GM06990 (cell line): ENCODE data around the gene SLC5A4.

Experiments
- DNase-seq: peaks from one replicate; pipeline ENCODE4 v3.0.0-alpha.2; 2011; ENCODE audit not compliant: insufficient read length; ENCODE audit errors: extremely low read depth
- H3K27me3 ChIP-seq: replicated peaks from 2 replicates; pipeline ENCODE4 v1.6.0; 2011; ENCODE audit warnings: low read length; ENCODE audit not compliant: control insufficient read depth, insufficient read depth
- H3K36me3 ChIP-seq: 2 replicates; pipeline ENCODE4 v1.5.1; 2011; ENCODE audit warnings: low read length; ENCODE audit not compliant: control insufficient read depth, insufficient read depth
- H3K4me3 ChIP-seq: replicated peaks from 2 replicates; pipeline ENCODE4 v1.5.1; 2011; ENCODE audit warnings: low read depth, mild to moderate bottlenecking, control low read depth, low read length
- TF ChIP-seq, protein P1 (sequence below): IDR thresholded peaks from 2 replicates; pipeline ENCODE4 v1.5.1; 2011; ENCODE audit warnings: low read length, control low read depth, mild to moderate bottlenecking, inconsistent platforms; ENCODE audit not compliant: insufficient read depth, poor library complexity, severe bottlenecking

SLC5A4 gene

DNA sequence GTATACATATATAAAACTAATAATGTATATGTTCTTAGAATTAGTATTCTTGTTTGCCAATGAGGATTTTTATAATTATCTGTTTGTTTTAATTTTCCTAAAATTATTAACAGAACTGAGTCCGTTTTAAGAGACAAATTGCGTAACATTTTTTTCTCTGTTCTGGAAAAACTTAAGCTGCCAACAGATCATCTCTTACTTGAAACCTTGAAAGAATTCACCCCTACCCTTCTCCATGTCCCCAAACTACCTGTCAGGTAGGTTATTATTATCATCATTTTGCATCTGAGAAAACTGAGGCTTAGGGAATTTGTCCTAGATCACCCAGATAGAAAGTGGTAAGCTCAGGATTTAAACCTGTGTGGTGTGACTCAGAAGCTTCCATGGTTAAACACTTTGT lies 14.7 kb downstream of the SLC5A4 start:
- TF ChIP-seq, protein P1, sequence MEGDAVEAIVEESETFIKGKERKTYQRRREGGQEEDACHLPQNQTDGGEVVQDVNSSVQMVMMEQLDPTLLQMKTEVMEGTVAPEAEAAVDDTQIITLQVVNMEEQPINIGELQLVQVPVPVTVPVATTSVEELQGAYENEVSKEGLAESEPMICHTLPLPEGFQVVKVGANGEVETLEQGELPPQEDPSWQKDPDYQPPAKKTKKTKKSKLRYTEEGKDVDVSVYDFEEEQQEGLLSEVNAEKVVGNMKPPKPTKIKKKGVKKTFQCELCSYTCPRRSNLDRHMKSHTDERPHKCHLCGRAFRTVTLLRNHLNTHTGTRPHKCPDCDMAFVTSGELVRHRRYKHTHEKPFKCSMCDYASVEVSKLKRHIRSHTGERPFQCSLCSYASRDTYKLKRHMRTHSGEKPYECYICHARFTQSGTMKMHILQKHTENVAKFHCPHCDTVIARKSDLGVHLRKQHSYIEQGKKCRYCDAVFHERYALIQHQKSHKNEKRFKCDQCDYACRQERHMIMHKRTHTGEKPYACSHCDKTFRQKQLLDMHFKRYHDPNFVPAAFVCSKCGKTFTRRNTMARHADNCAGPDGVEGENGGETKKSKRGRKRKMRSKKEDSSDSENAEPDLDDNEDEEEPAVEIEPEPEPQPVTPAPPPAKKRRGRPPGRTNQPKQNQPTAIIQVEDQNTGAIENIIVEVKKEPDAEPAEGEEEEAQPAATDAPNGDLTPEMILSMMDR = no peak
- DNase-seq = no peak
- Histone ChIP-seq H3K36me3 (no peaks in the 10 kb centered on the region), H3K4me3 (no peak overlapping the region), H3K27me3 (no peaks in the 10 kb centered on the region)

DNA sequence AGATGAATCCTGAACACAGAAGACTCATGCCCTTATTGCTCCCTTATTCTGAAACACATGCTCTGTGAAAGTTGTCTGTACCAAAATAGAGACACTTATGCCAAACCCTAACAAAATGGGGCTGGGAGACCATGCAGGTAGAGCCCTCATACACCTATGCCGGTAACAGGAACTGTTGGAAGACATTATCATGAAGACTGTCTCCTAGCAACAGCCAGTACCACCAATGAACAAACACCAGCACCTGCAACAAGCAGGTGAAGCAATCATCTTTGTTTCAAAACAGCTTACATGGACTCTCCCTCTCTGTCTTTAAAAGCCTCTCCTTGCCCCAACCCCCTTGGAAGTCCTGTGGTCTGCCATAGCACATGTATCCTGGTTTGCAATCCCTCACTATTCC lies 17.2 kb downstream of the SLC5A4 start:
- Histone ChIP-seq H3K4me3 (no peak overlapping the region), H3K36me3 (no peaks in the 10 kb centered on the region), H3K27me3 (no peaks in the 10 kb centered on the region)
- TF ChIP-seq, protein P1 = no peak
- DNase-seq = no peak

- no peak for DNase-seq
These were observed 18.2 kb downstream of the SLC5A4 start for GRCh38 chr22:32236970-32237369.

DNA sequence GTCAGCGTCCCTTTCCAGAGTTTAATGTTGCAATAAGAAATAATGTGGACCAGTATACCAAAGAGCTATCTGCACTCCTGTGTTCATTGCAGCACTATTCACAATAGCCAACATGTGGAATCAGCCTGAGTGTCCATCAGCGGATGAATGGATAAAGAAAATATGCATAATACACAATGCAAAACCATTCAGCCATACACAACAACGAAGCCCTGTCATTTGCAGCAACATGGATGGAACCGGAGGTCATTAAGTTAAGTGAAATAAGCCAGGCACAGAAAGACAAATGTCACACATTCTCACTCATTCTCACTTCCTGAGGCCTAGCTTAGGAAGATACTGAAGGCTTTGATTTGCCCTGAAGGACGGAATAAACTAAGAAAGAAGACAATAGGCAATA lies 22.1 kb downstream of the SLC5A4 start:
- Histone ChIP-seq H3K4me3 (no peak overlapping the region), H3K36me3 (no peaks in the 10 kb centered on the region), H3K27me3 (no peaks in the 10 kb centered on the region)
- no peak for DNase-seq
- TF ChIP-seq, protein P1 = no peak

More at GRCh38 chr22:32236970-32237369, 18.2 kb downstream of the SLC5A4 start:
- no peaks in the 10 kb centered on the region for H3K36me3 ChIP-seq
- no peak overlapping the region for H3K4me3 ChIP-seq
- H3K27me3 ChIP-seq = no peaks in the 10 kb centered on the region
- TF ChIP-seq, protein P1 = no peak

- DNase-seq = no peak
These were observed 22.8 kb downstream of the SLC5A4 start for GRCh38 chr22:32232191-32232830.

More at GRCh38 chr22:32232191-32232830, 22.8 kb downstream of the SLC5A4 start:
- H3K27me3 ChIP-seq = no peaks in the 10 kb centered on the region
- TF ChIP-seq, protein P1 = no peak
- no peak overlapping the region for H3K4me3 ChIP-seq
- H3K36me3 ChIP-seq = no peaks in the 10 kb centered on the region
